Activated CD8-positive, alpha-beta memory T cell treated with anti-CD3 and anti-CD28 coated beads, Interleukin-2, amount 10 ng/mL, durations not matched to agents 7 days and 5 days (primary cell): ENCODE results near the gene MAGEB17. TPM values are rescaled to one million over a fixed set of nuclear protein-coding genes. Genes with fewer than 3 reads are reported as not detected.

Experiments
- ATAC-seq: fragments of 150-1000 bp; cut with Tn5 transposase; one replicate; pipeline ENCODE4 v1.10.0; 2021; ENCODE audit warnings: moderate library complexity
- CTCF ChIA-PET: fragments of 350-600 bp; sonication (Branson Sonifier 250); formaldehyde crosslinking; loops from one replicate; lab custom pipeline; 2021; ENCODE audit warnings: antibody characterized with exemption; lab: Charles Lee
- DNase-seq: peaks from one replicate; pipeline ENCODE4 v3.0.0-alpha.2; 2020
- H3K27ac Mint-ChIP-seq: one replicate; pipeline ENCODE4 v1.8.0; 2021; ENCODE audit warnings: mild to moderate bottlenecking, mixed read lengths
- H3K27me3 Mint-ChIP-seq: one replicate; pipeline ENCODE4 v1.8.0; 2021; ENCODE audit warnings: mixed read lengths
- H3K36me3 Mint-ChIP-seq: one replicate; pipeline ENCODE4 v1.8.0; 2021; ENCODE audit warnings: mild to moderate bottlenecking, mixed read lengths
- H3K4me1 Mint-ChIP-seq: one replicate; pipeline ENCODE4 v1.8.0; 2021; ENCODE audit warnings: mixed read lengths
- H3K4me3 Mint-ChIP-seq: one replicate; pipeline ENCODE4 v1.8.0; 2021; ENCODE audit warnings: mild to moderate bottlenecking, moderate library complexity, mixed read lengths
- H3K9me3 Mint-ChIP-seq: one replicate; pipeline ENCODE4 v1.8.0; 2022; ENCODE audit warnings: low read depth, mixed read lengths
- total RNA-seq, 2 experiments: library from RNA; stranded (reverse); gene quantifications; one replicate each; pipeline ENCODE4 v1.2.3, GENCODE V29; 2021

Gene MAGEB17, protein sequence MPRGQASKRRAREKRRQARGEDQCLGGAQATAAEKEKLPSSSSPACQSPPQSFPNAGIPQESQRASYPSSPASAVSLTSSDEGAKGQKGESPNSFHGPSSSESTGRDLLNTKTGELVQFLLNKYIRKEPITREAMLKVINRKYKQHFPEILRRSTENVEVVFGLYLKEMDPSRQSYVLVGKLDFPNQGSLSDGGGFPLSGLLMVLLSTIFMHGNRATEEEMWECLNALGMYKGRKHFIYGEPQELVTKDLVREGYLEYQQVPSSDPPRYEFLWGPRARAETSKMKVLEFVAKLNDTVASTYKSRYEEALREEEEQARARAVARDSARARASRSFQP
- not detected for total RNA-seq

DNA sequence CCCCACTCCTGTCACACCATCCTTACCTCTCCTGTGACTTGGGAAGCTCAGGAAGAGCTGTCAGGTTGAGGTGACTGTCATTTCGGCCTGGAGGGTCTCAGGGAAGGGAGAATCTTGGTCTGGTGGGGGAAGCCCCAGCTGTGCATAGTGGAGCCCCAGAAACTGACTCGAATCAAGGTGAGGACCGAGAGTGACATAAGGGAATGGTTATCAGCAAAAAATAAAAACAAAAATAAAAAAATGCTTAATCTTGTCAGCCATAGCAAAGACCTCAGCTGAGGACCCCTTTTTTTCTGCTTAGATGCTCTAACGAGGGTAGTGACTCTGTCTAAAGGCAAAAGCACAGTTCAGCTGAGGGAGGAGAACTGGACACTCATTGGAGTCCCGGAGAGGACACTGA, at the start of gene MAGEB17:
MAGEB17 (plus strand) TSS at position 301 of the 400 bp plus-strand sequence. CDS start 2,902 bp downstream, outside the sequence.
- no peaks in the 10 kb centered on the region for H3K4me1 Mint-ChIP-seq
- H3K27ac Mint-ChIP-seq: no peak within 1 kb of the TSS
- no peak for ATAC-seq
- H3K36me3 Mint-ChIP-seq: no peaks in the 10 kb centered on the region
- peaks cover 2% of the 10 kb centered on the region for H3K27me3 Mint-ChIP-seq
- DNase-seq: no peak
- CTCF ChIA-PET: no interaction called here
- no peaks in the 10 kb centered on the region for H3K9me3 Mint-ChIP-seq
- no peak within 1 kb of the TSS for H3K4me3 Mint-ChIP-seq

- no peak overlapping the region for H3K27ac Mint-ChIP-seq
- peaks cover 26% of the 10 kb centered on the region for H3K27me3 Mint-ChIP-seq
- no peaks in the 10 kb centered on the region for H3K9me3 Mint-ChIP-seq
- peaks cover 18% of the 10 kb centered on the region for H3K4me1 Mint-ChIP-seq
- CTCF ChIA-PET: no interaction called here
- no peak overlapping the region for H3K4me3 Mint-ChIP-seq
- DNase-seq (no peak), ATAC-seq (peak; percentile 9)
- no peaks in the 10 kb centered on the region for H3K36me3 Mint-ChIP-seq
Measured at GRCh38 chrX:16119353-16120220, 47.7 kb upstream of the MAGEB17 start.

DNA sequence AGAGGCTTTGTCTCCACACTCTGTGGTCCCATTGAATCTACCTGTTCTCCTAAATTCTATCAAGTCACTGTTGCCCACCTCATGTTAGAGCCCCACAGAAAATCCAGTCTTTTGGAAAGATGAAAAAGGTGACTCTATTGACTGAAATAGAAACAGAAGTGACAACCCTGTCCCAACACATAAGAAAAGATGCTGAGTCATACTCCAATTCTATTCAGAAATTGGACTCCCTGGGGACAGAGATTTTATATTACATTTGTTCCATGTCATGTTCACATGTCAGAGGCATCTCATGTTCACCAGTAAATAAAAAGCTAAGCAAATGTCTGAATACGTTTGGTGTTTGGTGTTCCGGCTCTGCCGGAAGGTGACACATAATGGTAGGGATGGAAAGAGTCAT, 46.9 kb upstream of the MAGEB17 start:
- H3K27me3 Mint-ChIP-seq: peaks cover 28% of the 10 kb centered on the region
- CTCF ChIA-PET: interaction anchor here (0.6 kb wide), 1 partner anchor 61 kb away, joined by 4 read pairs; no protein-coding TSS in a partner anchor
- H3K9me3 Mint-ChIP-seq: no peaks in the 10 kb centered on the region
- no peaks in the 10 kb centered on the region for H3K36me3 Mint-ChIP-seq
- no peak overlapping the region for H3K27ac Mint-ChIP-seq
- no peak for DNase-seq
- no peak overlapping the region for H3K4me3 Mint-ChIP-seq
- peaks cover 16% of the 10 kb centered on the region for H3K4me1 Mint-ChIP-seq
- ATAC-seq: no peak

DNA sequence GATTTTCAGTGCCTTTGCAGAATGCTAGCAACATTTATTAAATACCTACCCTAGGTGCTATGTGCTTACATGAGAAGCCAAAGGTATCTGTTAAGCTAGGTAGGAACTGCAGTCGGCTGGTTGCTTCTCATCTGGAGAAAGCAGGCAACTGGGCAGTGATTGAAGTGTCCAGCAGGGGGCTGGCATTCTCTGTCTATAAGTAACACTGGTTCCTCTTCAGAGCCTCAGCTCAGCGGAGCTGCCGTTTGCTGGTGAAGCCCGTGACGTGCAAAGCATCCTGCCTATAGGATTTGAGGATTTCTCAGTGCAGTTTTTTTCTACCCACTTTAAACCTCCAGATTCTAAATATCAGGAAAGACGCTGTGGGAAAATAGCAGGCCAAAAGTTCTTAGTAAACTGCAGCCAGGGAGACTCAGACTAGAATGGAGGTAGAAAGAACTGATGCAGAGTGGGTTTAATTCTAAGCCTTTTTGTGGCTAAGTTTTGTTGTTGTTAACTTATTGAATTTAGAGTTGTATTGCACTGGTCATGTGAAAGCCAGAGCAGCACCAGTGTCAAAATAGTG, 44.0 kb upstream of the MAGEB17 start, which contains the start of gene GRPR:
GRPR (plus strand) TSS at position 344 of the 565 bp plus-strand sequence. CDS start 389 bp downstream, outside the sequence.
- no peak within 1 kb of the TSS for H3K27ac Mint-ChIP-seq
- CTCF ChIA-PET: no interaction called here
- peaks cover 40% of the 10 kb centered on the region for H3K27me3 Mint-ChIP-seq
- no peak within 1 kb of the TSS for H3K4me3 Mint-ChIP-seq
- ATAC-seq: peak; percentile 82
- peak; percentile 64 for DNase-seq
- H3K36me3 Mint-ChIP-seq: no peaks in the 10 kb centered on the region
- no peaks in the 10 kb centered on the region for H3K9me3 Mint-ChIP-seq
- H3K4me1 Mint-ChIP-seq: peaks cover 16% of the 10 kb centered on the region

DNA sequence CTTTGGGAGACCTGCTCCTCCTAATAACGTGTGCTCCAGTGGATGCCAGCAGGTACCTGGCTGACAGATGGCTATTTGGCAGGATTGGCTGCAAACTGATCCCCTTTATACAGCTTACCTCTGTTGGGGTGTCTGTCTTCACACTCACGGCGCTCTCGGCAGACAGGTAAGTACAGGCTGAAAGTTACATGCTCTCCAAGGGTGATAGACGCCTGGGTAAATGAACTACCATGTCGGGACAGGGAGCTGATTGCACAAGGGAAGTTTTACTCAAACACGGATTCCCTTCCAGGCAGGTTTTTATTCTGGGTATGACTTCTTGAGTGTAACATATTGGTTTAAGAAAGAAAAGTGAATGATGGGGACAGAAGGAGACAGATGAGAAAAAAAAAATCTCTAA, 43.1 kb upstream of the MAGEB17 start:
- CTCF ChIA-PET: no interaction called here

GRCh38 chrX:16125520-16126149, 41.6 kb upstream of the MAGEB17 start:
- peaks cover 44% of the 10 kb centered on the region for H3K27me3 Mint-ChIP-seq
- no peaks in the 10 kb centered on the region for H3K4me1 Mint-ChIP-seq

More for the DNA sequence above, 43.1 kb upstream of the MAGEB17 start:
- H3K27ac Mint-ChIP-seq: no peak overlapping the region
- DNase-seq (no peak), ATAC-seq (no peak)
- no peak overlapping the region for H3K4me3 Mint-ChIP-seq
- peaks cover 13% of the 10 kb centered on the region for H3K4me1 Mint-ChIP-seq
- no peaks in the 10 kb centered on the region for H3K36me3 Mint-ChIP-seq
- no peaks in the 10 kb centered on the region for H3K9me3 Mint-ChIP-seq
- H3K27me3 Mint-ChIP-seq: peaks cover 40% of the 10 kb centered on the region

DNA sequence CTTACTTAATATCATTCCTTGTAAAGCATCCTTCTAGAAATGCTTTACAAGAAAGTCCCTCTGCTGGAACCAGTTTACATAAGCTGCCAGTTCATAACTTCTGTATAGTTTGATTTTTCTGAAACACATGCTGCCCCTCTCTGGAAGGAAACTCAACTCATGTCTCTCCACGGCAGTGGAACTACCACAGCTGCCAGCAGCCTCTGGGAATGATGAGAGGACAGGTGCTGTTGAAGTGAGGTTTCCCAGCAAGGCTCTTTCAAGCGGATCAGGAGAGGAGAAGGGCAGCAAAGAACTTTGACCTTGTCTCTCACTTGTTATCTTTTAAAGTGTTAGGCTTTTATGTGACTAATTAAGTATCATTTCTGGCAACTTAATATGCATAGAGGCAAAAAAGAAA, 36.6 kb upstream of the MAGEB17 start:
- DNase-seq (no peak), ATAC-seq (no peak)
- Mint-ChIP-seq H3K27ac (no peak overlapping the region), H3K4me3 (no peak overlapping the region), H3K9me3 (no peaks in the 10 kb centered on the region), H3K4me1 (no peaks in the 10 kb centered on the region), H3K36me3 (no peaks in the 10 kb centered on the region), H3K27me3 (peaks cover 33% of the 10 kb centered on the region)
- CTCF ChIA-PET: no interaction called here

More at GRCh38 chrX:16125520-16126149, 41.6 kb upstream of the MAGEB17 start:
- no peak overlapping the region for H3K27ac Mint-ChIP-seq
- H3K36me3 Mint-ChIP-seq: no peaks in the 10 kb centered on the region
- no peak for DNase-seq
- no peaks in the 10 kb centered on the region for H3K9me3 Mint-ChIP-seq
- no peak for ATAC-seq
- no peak overlapping the region for H3K4me3 Mint-ChIP-seq
- CTCF ChIA-PET: no interaction called here

DNA sequence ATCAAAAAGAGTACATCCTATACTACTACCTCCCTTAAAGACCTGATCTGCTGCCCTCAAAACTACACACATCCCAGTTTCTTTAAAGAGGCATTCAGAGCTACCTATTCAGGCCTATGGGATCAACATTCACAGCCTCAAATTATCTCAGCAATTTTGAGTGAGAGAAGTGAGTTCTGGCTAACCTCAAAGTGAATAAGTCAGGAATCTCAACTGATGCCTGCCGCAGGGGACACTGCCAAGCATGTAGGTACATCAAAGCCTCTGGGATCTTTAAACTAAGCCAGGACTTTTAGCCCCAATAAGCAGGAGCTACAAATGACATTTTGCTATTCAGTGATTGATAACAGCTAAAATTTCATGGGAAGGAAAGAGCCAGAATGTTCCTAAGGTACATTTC, 32.3 kb upstream of the MAGEB17 start:
- H3K27me3 Mint-ChIP-seq: peaks cover 16% of the 10 kb centered on the region
- CTCF ChIA-PET: no interaction called here
- no peaks in the 10 kb centered on the region for H3K4me1 Mint-ChIP-seq
- no peak overlapping the region for H3K4me3 Mint-ChIP-seq
- no peaks in the 10 kb centered on the region for H3K36me3 Mint-ChIP-seq
- no peak overlapping the region for H3K27ac Mint-ChIP-seq
- no peak for ATAC-seq
- H3K9me3 Mint-ChIP-seq: no peaks in the 10 kb centered on the region
- no peak for DNase-seq

DNA sequence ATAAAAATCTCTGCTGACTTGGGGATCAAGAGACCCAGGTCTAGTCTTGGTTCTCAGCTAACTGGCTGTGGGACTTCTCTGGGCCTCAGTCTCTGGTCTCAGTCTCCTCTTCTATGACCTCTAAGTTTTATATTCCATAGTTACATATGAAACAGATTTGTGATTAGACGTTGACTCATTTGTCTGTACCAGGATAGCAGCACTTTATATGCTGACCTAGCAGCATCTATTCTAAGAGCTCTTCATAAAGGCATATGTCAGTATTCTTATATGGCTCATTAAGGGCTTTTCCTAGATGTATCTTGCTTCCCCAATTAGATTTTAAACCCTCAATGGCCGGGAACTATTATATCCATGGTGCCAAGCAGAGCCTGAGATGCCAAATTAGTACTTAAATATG, 31.2 kb upstream of the MAGEB17 start:
- ATAC-seq (no peak), DNase-seq (no peak)
- CTCF ChIA-PET: no interaction called here
- H3K4me1 Mint-ChIP-seq: no peaks in the 10 kb centered on the region
- no peaks in the 10 kb centered on the region for H3K36me3 Mint-ChIP-seq
- peaks cover 14% of the 10 kb centered on the region for H3K27me3 Mint-ChIP-seq
- no peaks in the 10 kb centered on the region for H3K9me3 Mint-ChIP-seq
- no peak overlapping the region for H3K4me3 Mint-ChIP-seq
- H3K27ac Mint-ChIP-seq: no peak overlapping the region

DNA sequence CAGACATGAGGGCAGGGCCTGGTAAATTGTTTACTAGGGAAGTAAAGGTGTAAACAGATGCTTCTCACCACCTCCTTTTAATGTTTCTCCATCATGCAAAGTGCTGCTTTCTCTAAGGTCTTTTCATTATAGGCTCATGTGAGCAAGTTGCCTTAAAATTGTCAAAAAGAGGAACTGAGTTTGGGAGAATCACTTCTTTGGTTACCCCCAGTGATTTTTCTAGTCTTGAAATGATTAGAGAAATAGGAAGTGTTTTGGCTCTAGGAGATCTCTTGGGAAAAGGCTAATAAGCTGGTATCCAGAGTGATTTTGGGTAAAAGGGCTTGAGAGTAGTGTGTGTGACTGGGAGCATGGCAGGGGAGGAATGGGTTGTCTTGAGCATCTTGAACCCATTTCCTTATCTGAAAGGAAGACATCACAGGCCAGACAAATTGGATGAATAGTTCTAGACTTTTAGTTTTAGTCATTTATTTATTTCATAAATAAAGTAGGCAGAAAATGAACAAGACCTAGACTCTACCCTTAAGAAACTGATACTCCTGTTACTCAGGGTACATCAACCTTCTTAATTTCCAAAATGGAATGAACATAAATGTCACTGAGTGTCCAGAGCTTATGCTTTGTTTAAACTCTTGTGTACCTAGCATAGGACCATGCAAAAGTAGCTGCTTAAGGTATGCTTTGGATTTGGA, 29.7 kb upstream of the MAGEB17 start:
- ATAC-seq (no peak), DNase-seq (no peak)
- Mint-ChIP-seq H3K27ac (no peak overlapping the region), H3K9me3 (no peaks in the 10 kb centered on the region), H3K36me3 (no peaks in the 10 kb centered on the region), H3K4me3 (no peak overlapping the region), H3K4me1 (no peaks in the 10 kb centered on the region), H3K27me3 (peaks cover 10% of the 10 kb centered on the region)
- CTCF ChIA-PET: no interaction called here

- Mint-ChIP-seq H3K9me3 (no peaks in the 10 kb centered on the region), H3K27ac (no peak overlapping the region), H3K4me3 (no peak overlapping the region), H3K36me3 (no peaks in the 10 kb centered on the region), H3K4me1 (no peaks in the 10 kb centered on the region), H3K27me3 (peaks cover 13% of the 10 kb centered on the region)
- no peak for DNase-seq
- no peak for ATAC-seq
- CTCF ChIA-PET: no interaction called here
Measured at GRCh38 chrX:16138108-16138427, 29.2 kb upstream of the MAGEB17 start.

DNA sequence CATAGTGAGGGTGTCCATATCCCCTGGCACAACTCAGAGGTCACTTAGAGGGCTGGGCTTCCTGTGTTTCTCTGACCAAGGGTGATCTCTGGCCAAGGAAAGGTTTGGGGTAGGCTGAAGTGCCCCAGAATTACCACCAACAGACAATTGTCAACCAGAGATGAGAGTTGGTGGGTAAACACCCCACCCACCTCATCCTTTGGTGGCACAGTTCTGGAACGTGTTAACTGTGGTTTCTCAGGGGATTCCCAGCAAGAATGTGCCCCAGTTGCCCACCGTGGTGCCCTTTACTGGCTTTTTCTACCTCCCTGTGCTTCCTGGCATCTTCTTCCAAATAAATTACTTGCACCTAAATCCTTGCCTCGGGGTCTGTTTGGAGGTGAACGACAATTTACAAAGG, 26.8 kb upstream of the MAGEB17 start:
- no peak for ATAC-seq
- H3K4me3 Mint-ChIP-seq: no peak overlapping the region
- DNase-seq: no peak
- CTCF ChIA-PET: no interaction called here
- no peaks in the 10 kb centered on the region for H3K36me3 Mint-ChIP-seq
- no peaks in the 10 kb centered on the region for H3K4me1 Mint-ChIP-seq
- H3K27me3 Mint-ChIP-seq: peaks cover 11% of the 10 kb centered on the region
- no peaks in the 10 kb centered on the region for H3K9me3 Mint-ChIP-seq
- H3K27ac Mint-ChIP-seq: no peak overlapping the region

DNA sequence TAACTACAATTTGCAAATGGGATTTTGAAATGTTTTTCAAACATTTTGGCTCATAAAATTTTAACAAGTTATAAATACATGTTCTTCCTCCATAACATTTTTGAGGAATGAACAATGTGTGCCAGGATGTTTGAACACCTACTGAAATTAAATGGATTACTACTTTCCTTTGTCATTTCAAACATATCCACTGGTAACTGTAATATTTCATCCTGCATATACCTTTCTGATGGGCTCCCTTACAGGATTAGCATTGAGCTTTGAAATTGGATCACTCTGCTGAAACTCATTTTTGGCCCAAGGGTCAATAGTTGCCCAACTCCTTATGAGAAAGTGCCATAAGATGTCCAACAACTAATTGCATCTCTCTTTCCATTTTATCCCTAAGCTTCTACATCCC, 26.3 kb upstream of the MAGEB17 start:
- DNase-seq (no peak), ATAC-seq (no peak)
- no peak overlapping the region for H3K27ac Mint-ChIP-seq
- H3K4me1 Mint-ChIP-seq: no peaks in the 10 kb centered on the region
- no peaks in the 10 kb centered on the region for H3K36me3 Mint-ChIP-seq
- CTCF ChIA-PET: no interaction called here
- no peak overlapping the region for H3K4me3 Mint-ChIP-seq
- H3K9me3 Mint-ChIP-seq: no peaks in the 10 kb centered on the region
- peaks cover 13% of the 10 kb centered on the region for H3K27me3 Mint-ChIP-seq
